ENCODE results near the gene PAX8.

DNA sequence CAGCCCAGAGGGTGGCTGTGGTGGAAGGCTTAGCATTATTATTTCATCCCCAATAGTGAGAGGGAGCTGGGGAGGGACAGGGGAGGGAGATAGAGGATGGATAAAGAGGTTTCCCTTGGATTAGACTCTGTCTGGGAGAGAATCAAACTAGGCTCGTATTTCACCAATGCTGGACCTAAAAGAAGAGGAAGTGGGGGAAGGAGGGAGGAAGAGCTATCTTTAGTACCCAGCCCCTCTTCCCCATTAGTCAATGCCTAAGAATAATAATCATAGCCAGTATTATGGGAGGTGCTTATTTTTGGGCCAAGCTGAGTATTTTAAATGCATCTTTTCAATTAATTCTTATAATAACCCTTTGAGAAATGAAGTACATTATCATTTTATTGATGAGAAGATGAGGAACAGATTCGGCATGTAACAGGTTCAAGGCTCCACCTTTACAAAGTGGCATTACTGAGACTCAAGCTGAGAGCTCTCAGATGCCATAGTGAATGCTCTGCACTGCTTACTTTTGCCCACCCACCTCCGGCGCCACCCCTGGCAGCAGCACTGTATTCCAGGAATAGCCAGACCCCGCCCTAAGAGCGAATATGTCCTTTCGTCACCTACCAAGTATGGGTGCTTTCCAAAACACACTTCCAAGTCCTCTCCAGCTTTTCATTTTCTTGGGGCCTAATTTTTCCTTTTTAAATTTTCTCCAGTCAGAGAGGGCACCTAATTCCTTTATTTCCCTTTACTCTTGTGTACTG, 21.0 kb downstream of the PAX8 start:
- TF ChIP-seq CTCF (IDR thresholded peaks at IDR 0.05) (no peak), EZH2 (IDR thresholded peaks at IDR 0.05; ENCODE audit: borderline replicate concordance, insufficient read depth, low read depth, low read length, poor library complexity, severe bottlenecking) (no peak)
